GM18520 (cell line): ENCODE data around the gene DDX51.

Experiments
- ATAC-seq: cut with Tn5 transposase; IDR thresholded peaks from one replicate; pipeline ENCODE4 v1.9.1; 2021; ENCODE audit not compliant: unreplicated experiment

DDX51 gene

GRCh38 chr12:132179431-132180362, 35.6 kb upstream of the DDX51 start:
- no peak for ATAC-seq

DNA sequence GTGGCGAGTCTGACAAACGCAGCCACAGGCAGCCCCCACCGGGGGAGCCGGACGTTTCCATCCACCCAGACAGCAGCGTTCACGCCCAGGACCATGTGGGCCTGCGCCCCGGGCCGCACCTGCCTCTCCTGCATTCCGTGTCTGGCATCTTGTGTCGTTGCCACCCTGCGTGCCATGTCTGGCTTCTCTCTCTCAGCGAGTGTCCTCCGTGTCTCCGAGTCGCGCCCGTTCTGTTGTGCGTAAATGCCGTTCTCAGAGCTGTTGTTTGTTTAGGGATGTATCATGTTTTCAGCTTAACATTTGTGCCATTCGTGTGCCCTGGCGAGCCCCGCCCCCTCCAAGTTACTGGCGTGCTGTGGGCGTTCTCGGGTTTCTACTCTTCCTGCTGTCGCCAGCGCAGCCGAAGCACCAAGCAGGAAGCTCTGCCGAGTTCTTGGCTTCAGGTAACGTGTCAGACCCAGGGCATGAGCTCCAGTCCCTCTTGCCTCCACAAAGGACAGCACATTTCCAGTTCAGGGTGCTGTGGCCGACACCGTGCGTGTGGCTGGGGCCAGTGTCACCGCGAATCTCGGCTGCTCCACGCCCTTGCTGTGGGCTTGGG, 34.8 kb upstream of the DDX51 start:
- no peak for ATAC-seq

DNA sequence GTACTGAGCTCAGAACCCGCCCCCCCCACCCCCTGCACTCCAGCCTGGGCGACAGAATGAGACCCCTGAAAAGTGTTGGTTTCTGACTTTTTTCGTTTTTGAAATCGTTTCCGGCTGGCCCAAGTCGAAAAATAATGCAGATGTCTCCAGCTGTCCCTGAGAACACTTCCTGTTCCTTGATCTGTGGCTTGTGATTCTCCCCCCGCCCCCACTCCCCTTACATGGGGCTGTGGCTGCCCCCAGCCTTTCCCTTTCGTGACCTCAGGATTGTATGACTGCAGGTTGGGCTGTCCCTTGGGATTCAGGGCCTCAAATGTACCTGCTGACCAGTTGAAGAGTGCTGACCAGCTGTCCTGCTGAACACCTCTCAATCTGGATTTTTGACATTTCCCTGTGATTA, 34.2 kb upstream of the DDX51 start:
- no peak for ATAC-seq

GRCh38 chr12:132176920-132177551, 32.9 kb upstream of the DDX51 start:
- ATAC-seq: no peak

DNA sequence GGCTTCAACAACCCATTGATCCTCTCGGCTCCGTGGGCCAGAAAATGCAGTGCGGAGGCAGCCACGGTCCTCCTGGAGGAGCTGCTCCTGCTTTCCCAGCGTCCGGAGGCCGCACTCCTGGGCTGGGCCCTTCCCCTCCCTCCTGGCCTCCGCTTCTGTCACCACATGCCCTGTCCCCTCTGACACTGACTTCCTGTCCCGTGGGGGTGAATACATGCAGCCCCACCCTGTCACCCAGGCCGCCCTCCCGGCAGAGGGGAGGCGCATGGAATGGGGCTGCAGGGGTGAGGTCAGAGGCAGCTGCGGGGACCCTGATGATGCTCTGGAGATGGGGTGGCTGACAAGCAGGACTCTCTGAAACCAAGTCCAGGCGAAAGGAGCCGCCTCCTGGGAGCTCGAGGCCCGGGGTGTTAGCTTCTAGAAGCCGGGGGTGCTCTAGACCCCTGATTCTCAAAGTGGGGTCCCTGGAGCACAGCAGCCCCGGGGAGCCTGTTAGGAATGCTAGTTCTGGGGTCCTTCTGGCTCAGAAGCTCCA, 32.3 kb upstream of the DDX51 start:
- ATAC-seq: no peak

DNA sequence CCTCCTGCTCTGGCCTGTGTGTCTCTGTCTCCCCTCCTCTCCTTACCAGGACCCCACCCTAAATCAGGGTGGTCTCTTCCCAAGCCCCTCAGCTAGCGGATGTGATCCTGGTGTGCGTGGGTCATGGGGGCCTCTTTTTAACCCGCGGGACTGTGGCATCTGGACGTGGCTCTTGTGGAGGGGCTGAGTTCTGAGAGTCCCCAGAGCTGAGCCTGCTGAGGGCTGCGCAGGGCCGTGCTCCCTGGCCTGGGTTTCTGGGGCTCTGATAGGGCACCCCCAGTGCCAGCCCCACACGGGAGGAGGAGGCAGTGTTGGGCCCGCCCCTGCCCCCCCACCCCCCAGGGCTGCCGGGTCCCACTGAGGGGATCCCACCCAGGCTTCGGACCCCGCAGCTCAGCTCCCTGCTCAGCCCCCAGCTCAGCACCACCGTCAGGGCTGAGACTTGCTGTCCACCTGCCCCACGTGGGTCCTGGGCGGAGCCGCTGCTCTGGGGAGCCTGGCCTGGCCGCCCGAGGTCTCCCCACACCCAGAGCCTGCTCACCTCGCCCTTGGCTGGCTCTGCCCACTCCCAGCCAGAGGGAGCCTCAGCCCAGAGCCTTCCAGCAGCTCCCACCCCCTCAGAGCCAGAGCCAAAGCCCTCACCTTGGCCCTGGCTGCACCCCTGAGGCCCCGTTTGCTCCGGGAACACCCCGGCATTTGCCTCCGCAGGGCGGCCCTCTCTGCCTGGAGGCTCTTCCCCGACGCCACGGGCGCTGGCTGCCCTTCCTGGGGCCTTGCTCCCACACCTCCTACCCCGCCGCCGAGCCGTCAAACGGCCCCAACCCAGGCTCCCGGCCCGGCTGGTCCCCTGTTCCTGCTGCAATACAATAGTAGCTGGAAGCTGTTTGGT, 31.6 kb upstream of the DDX51 start:
- no peak for ATAC-seq

DNA sequence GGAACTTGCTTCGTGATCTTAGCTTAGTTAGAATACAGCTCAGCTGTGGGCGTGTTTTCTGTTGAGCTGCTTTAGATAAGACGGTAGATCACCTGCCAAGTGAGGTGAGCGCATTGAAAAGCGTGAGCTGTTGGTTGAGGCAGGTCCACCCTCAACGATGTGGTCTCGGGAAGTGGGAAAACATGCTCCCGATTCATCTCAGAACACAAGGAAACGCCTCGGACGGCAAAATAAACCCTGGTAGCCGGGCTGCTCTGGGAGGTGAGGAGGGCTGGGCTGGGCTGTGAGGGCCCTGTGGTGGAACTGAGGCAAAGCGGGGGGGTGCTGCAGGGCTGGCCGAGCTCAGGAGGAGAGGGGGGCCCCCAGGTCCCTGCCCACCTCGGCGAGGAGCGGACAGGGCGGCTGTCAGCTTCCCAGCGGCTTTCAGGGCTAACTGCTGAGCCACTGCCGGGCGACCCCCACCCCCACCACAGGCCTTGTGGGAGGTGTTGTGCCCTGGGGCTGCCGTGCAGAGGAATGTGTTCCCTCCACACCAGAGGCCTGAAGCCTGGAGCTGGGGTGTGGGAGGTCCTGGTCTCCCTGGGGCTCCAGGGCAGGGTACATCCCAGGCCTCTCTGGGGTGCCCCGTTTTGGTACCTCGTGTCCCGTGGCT, 30.8 kb upstream of the DDX51 start:
- ATAC-seq: no peak

- no peak for ATAC-seq
These were observed 30.1 kb upstream of the DDX51 start for GRCh38 chr12:132174015-132174838.

- ATAC-seq: no peak
These were observed 29.3 kb upstream of the DDX51 start for GRCh38 chr12:132173135-132174014.

GRCh38 chr12:132172619-132173018, 28.5 kb upstream of the DDX51 start:
- no peak for ATAC-seq

DNA sequence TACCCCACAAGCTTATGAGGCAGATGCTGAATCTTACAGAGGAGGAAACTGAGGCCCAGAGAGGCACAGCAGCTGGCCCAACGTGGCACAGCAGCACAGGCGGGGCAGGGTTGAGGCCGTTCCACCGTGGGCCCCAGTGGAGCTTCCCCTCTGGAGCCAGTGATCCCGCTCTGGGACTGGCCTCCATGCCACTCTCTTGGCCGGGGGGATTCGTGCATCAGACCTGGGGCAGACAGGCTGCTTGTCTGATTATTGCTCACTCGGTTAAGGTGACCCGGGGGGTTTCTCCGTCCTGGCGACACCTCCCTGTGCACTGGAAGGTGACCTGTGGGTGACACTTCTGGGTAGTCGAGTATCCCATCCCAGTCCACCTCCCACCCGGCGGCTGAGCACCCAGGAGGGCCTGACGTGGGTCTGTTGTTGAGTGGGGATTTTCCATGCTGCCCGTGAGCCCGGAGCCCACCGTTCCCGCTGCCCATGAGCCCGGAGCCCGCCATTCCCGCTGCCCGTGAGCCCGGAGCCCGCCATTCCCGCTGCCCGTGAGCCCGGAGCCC, 27.9 kb upstream of the DDX51 start:
- ATAC-seq: no peak

DNA sequence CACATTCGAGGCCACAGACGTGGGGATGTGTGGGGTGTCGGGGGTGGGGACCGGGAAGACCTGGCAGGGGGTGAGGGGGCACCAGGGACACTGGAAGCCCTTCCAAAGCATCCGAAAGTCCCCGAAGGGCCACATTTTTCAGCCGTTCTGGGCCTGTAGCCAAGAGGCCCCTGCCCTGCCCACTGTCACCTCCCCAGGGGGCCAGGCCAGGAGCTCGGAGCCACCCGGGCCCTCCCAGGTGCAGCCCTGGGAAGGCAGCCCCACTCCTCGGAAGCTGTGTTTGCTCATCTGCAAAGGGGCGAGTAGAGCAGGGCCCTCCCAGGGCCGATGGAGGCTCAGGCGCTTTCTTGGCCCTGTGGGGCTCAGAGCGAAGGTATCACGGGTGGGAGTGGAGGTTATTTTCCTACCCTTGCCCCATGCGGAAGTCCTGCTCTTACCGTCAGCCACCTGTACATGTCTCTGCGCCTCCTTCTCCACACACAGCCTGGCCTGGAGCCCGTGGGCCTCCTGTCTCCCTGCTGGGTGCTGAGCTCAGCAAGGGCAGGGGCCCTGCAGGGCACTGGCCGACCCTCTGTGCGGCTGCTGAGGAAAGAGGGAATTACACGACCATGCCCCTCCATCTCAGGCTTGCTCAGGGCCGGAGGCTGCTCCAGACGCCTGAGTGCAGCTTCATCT, 27.3 kb upstream of the DDX51 start:
- no peak for ATAC-seq

- no peak for ATAC-seq
These were observed 26.6 kb upstream of the DDX51 start for GRCh38 chr12:132170637-132171292.

GRCh38 chr12:132170094-132170636, 26.0 kb upstream of the DDX51 start:
- ATAC-seq: no peak

- ATAC-seq: no peak
These were observed 25.3 kb upstream of the DDX51 start for GRCh38 chr12:132169376-132169775.

DNA sequence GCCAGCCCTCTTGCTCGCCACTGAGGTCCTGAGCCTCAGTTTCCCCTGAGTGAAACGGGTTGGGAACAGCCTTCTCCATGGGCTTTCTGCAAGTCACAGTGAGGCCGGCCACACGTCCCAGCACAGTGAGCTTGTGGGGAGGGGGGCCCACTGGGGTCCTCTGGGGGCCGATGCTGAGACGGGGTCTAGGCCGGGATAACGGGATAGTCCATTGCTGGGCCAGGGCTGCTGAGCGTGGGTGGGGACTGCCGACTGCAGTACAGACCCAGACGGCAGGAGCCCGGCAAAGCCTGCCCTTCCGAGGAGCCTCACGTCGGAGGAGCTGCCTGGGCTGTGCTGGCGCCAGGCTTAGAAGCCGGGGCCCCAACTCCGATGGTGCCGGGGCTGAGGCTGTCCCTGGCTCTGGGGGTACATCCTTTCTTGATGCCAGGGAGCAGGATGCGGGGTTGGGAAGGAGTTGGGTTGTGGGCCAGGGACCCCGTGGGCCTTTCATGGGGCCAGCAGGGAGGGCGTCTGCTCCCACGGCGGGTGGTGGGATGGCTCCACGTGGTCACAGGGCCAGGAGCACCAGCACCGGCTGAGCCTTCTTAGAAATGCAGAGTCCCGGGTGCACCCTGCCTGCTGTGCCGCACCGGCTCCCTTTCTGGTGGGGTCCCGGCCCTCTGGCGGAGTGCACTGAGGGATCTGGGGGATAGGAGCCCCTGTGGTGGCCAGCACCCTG, 24.4 kb upstream of the DDX51 start:
- no peak for ATAC-seq
